HEK293T (cell line): ENCODE data around the gene PLCL2.

ENCODE experiments used
- CTCF ChIA-PET: fragments of 350-600 bp; formaldehyde crosslinking; extraction: SDS; loops from one replicate; lab custom pipeline; 2021; ENCODE audit warnings: antibody characterized with exemption, inconsistent platforms; lab: Yijun Ruan, JAX
- POLR2A ChIA-PET: fragments of 350-600 bp; formaldehyde crosslinking; extraction: SDS; loops from one replicate; lab custom pipeline; 2020; ENCODE audit warnings: antibody characterized with exemption, inconsistent platforms; lab: Yijun Ruan, JAX
- DNase-seq: peaks from one replicate; pipeline ENCODE4 v3.0.0; 2012; ENCODE audit warnings: mixed read lengths; ENCODE audit errors: extremely low spot score
- ARNT ChIP-seq: fragments of 450-650 bp; IDR thresholded peaks from 2 replicates; pipeline ENCODE4 v1.6.1; 2017; ENCODE audit warnings: mild to moderate bottlenecking
- BHLHE40 ChIP-seq: fragments of 450-650 bp; IDR thresholded peaks from 2 replicates; pipeline ENCODE4 v1.6.1; 2016; ENCODE audit warnings: mild to moderate bottlenecking, moderate library complexity, borderline replicate concordance
- CTBP1 ChIP-seq: fragments of 450-650 bp; IDR thresholded peaks from 2 replicates; pipeline ENCODE4 v1.6.1; 2016; ENCODE audit warnings: borderline replicate concordance
- ELF4 ChIP-seq: fragments of 450-650 bp; IDR thresholded peaks from 2 replicates; pipeline ENCODE4 v1.6.1; 2017; ENCODE audit warnings: antibody characterized with exemption
- FOXA1 ChIP-seq: fragments of 450-650 bp; IDR thresholded peaks from 2 replicates; pipeline ENCODE4 v1.6.1; 2016; ENCODE audit warnings: mild to moderate bottlenecking
- FOXK2 ChIP-seq: fragments of 450-650 bp; IDR thresholded peaks from 2 replicates; pipeline ENCODE4 v1.6.1; 2016; ENCODE audit warnings: mild to moderate bottlenecking
- FOXM1 ChIP-seq: fragments of 450-650 bp; IDR thresholded peaks from 2 replicates; pipeline ENCODE4 v1.6.1; 2017; ENCODE audit warnings: mild to moderate bottlenecking, borderline replicate concordance
- HDGF ChIP-seq: fragments of 450-650 bp; IDR thresholded peaks from 2 replicates; pipeline ENCODE4 v1.6.1; 2017; ENCODE audit warnings: antibody characterized with exemption, borderline replicate concordance
- L3MBTL2 ChIP-seq: fragments of 450-650 bp; conservative IDR thresholded peaks from 2 replicates; pipeline ENCODE4 v1.6.1; 2016; ENCODE audit warnings: mild to moderate bottlenecking
- LEF1 ChIP-seq: fragments of 450-650 bp; IDR thresholded peaks from 2 replicates; pipeline ENCODE4 v1.6.1; 2017; ENCODE audit warnings: mild to moderate bottlenecking, borderline replicate concordance
- NFRKB ChIP-seq: fragments of 450-650 bp; IDR thresholded peaks from 2 replicates; pipeline ENCODE4 v1.6.1; 2016; ENCODE audit warnings: mild to moderate bottlenecking, moderate library complexity
- SP1 ChIP-seq: fragments of 450-650 bp; IDR thresholded peaks from 2 replicates; pipeline ENCODE4 v1.6.1; 2017
- SUZ12 ChIP-seq: fragments of 450-650 bp; IDR thresholded peaks from 2 replicates; pipeline ENCODE4 v1.6.1; 2016; ENCODE audit warnings: mild to moderate bottlenecking
- TARDBP ChIP-seq: fragments of 450-650 bp; IDR thresholded peaks from 2 replicates; pipeline ENCODE4 v1.6.1; 2016
- ZNF384 ChIP-seq: fragments of 450-650 bp; IDR thresholded peaks from 2 replicates; pipeline ENCODE4 v1.6.1; 2016
- TF ChIP-seq, protein P1 (sequence below): fragments of 450-650 bp; IDR thresholded peaks from 2 replicates; pipeline ENCODE4 v1.6.1; 2016

The PLCL2 gene

DNA sequence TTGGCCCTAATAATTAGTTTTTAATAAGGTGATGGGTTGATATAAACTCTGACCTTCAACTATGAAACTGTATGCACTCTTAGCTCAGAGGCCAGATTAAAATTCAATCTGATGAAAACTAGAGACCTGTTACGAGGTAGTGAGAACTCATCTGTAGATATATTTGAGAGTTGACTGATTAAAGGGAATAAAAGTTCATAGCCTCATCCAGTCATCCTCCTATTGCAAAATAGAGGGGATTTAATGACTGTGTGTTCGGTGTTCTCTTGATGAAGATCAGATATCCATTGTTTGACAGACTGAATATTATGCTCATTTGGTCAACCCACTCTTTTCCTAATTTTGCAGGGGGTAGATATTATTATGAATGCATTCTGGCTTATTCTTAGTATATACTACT lies 23.3 kb upstream of the PLCL2 start:
- no peak for TF ChIP-seq BHLHE40
- no peak for TF ChIP-seq FOXA1
- TF ChIP-seq FOXM1: no peak
- no peak for TF ChIP-seq LEF1
- TF ChIP-seq, protein P1, sequence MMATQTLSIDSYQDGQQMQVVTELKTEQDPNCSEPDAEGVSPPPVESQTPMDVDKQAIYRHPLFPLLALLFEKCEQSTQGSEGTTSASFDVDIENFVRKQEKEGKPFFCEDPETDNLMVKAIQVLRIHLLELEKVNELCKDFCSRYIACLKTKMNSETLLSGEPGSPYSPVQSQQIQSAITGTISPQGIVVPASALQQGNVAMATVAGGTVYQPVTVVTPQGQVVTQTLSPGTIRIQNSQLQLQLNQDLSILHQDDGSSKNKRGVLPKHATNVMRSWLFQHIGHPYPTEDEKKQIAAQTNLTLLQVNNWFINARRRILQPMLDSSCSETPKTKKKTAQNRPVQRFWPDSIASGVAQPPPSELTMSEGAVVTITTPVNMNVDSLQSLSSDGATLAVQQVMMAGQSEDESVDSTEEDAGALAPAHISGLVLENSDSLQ: no peak
- no peak for TF ChIP-seq NFRKB
- no peak for TF ChIP-seq FOXK2
- no peak for TF ChIP-seq L3MBTL2
- no peak for TF ChIP-seq HDGF
- no peak for TF ChIP-seq TARDBP
- no peak for DNase-seq
- ChIA-PET CTCF (interaction anchor here (0.5 kb wide), 1 partner anchor 33 kb away, joined by 3 read pairs; no protein-coding TSS in a partner anchor), POLR2A (no interaction called here)

DNA sequence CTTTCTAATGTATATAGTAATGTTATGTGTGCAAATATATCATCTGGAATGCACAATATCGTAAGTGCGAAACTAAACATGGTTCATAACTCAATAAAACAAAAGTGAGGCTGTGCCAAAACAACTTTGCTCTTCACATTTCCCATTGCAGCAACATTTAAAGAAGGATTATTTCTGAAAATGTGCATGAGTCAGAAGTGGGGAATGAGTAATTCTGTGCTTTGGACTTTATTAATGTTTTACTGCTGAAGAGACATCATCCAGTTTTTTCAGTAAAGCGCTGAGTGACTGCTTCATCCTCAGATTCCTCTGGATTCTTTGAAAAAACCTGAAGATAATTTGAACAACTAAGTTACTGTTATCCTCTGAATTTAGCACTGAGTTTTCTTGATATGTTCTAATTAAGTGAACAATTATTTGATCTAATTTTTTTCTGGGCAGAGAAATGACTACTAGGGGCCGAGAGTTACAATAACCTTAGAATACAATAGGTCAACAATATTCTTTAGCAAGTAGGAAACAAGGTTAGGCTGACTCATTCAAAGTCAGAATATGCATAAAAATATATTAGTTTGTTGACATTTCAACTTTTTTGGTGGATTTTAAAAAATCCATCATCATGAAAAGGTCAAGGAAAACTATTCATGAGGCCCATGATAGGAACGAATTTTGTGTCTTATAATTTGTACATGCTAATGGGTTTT lies 20.0 kb upstream of the PLCL2 start:
- CTCF ChIA-PET: interaction anchor here (0.6 kb wide), 1 partner anchor 209 kb away, joined by 3 read pairs; no protein-coding TSS in a partner anchor
- POLR2A ChIA-PET: no interaction called here
- no peak for DNase-seq
- TF ChIP-seq FOXM1: no peak
- no peak for TF ChIP-seq LEF1
- TF ChIP-seq TARDBP: no peak
- TF ChIP-seq FOXA1: no peak

DNA sequence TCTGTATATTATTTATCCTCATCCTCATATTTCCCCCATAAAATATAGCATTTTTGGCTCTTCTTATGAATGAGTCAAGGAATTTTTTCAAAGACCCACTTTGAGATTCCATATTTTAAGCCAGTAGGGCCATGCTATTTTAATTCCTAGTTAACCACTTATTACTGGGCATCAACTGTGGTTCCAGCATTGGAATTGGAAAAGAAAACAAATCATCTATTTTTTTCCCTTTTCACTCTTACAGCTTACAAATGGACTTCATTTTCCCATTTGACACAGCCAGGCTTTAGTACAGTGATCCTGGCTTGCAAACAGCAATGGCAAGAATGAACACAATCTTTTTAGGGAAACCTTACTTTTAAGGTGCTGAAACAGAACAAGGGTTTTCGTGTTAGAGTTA lies 19.4 kb upstream of the PLCL2 start:
- POLR2A ChIA-PET: no interaction called here
- no peak for DNase-seq
- TF ChIP-seq SUZ12 (no peak), LEF1 (no peak)
- CTCF ChIA-PET: no interaction called here

DNA sequence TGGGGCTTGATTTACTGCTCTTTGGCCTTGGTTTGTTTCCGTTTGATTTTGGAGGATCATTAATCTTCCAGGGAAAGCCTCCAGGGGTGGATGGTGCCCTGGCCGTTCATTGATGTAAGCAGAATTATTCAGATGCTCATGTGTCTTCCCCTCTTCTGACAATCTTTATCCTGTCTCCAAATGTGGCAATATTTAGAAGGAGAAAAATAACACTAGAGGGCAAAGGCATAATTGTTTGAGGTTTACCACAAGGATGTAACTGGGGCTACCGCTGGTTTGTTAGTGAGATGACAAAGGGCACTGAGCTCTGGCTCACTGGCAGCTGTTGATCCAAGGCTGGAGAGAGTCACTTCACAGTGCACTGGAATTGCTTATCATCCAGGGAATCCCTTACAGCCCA lies 18.2 kb upstream of the PLCL2 start:
- no peak for DNase-seq
- TF ChIP-seq ARNT: no peak
- no peak for TF ChIP-seq SUZ12
- no peak for TF ChIP-seq FOXM1
- TF ChIP-seq L3MBTL2: no peak
- TF ChIP-seq NFRKB: no peak
- no peak for TF ChIP-seq BHLHE40
- no peak for TF ChIP-seq FOXA1
- no peak for TF ChIP-seq FOXK2
- TF ChIP-seq ELF4: no peak
- TF ChIP-seq LEF1: no peak
- CTCF ChIA-PET: no interaction called here
- POLR2A ChIA-PET: no interaction called here

DNA sequence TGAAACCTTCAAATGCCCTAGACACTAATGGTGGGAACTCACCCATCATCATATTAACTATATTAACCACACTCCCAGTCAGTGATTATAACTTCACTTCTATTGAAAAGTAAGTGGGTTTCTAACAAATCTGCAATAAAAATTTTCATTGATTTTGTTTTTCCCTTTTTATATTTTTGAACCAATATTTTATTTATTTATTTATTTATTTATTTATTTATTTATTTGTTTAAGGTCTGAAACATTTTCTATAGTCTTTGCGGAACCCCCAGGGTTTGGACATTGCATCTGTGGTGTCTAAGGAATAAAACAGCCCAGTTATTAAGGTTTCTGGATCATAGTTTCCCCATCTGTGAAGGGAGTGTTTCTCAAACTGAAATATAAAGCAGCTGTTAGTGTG lies 16.2 kb upstream of the PLCL2 start:
- ChIA-PET POLR2A (no interaction called here), CTCF (no interaction called here)
- TF ChIP-seq CTBP1: no peak
- no peak for TF ChIP-seq LEF1
- no peak for TF ChIP-seq NFRKB
- no peak for TF ChIP-seq FOXM1
- TF ChIP-seq FOXA1: no peak
- TF ChIP-seq ARNT: no peak
- TF ChIP-seq, protein P1: no peak
- TF ChIP-seq FOXK2: no peak
- no peak for TF ChIP-seq BHLHE40
- TF ChIP-seq HDGF: no peak
- TF ChIP-seq L3MBTL2: no peak
- TF ChIP-seq TARDBP: no peak
- TF ChIP-seq SUZ12: no peak
- no peak for TF ChIP-seq SP1
- no peak for TF ChIP-seq ELF4
- no peak for TF ChIP-seq ZNF384
- DNase-seq: no peak

DNA sequence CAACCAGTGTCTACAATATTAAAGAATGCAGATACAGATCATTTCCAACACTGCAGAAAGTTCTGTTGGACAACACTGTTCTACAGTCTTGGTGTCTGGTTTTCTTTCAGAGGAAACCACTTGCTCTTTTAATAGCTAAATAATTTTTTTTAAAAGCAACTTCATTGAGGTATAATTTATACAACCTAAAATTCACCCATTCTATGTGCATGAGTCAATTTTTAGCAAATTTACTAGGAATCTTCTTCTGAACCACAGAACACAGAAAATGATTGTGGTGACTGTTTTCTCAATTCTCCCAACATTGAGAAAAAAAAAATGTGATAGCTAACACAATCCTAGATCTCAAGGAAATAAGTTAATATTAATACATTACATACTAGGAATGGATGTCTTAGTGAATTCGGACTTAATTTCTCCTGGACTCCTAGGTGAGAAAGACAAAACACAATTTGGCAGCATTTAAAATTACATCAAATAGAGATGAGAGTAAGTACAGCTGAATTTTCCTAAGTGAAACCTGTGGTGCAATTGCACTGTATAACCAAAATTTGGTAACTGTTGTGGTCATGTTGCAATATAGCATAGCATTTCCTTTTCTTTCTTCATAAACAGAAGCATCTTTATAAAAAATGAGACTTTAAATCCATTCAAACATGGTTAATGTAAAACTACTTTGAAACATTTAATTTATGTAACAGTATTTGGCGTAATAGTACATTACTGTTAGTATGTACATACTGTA lies 15.3 kb upstream of the PLCL2 start:
- TF ChIP-seq L3MBTL2 (no peak), FOXK2 (no peak), BHLHE40 (no peak), SUZ12 (no peak), FOXA1 (no peak), HDGF (no peak), ZNF384 (no peak), NFRKB (no peak), ARNT (no peak), SP1 (no peak), LEF1 (no peak), FOXM1 (no peak), CTBP1 (no peak), ELF4 (no peak)
- no peak for DNase-seq
- ChIA-PET POLR2A (no interaction called here), CTCF (no interaction called here)
